HAP-1 (cell line): ENCODE results near the gene ADGRA1.

Experiments used
- DNase-seq, 2 experiments: peaks; one replicate each; pipeline ENCODE4 v3.0.0-alpha.2; 2016 to 2020; ENCODE audit warnings: low spot score in 2 of 2
- H3K27me3 ChIP-seq: fragments of 250-450 bp; sonication (Bioruptor Pico); 2 replicates; pipeline ENCODE4 v1.5.1; 2020; ENCODE audit warnings: low read depth, mild to moderate bottlenecking, moderate library complexity
- H3K36me3 ChIP-seq: fragments of 250-450 bp; sonication (Bioruptor Pico); replicated peaks from 2 replicates; pipeline ENCODE4 v1.5.1; 2020; ENCODE audit warnings: mild to moderate bottlenecking
- H3K4me1 ChIP-seq: fragments of 250-450 bp; sonication (Bioruptor Pico); 2 replicates; pipeline ENCODE4 v1.5.1; 2020; ENCODE audit warnings: mild to moderate bottlenecking
- H3K4me3 ChIP-seq: fragments of 250-450 bp; sonication (Bioruptor Pico); 2 replicates; pipeline ENCODE4 v1.5.1; 2020; ENCODE audit warnings: mild to moderate bottlenecking, moderate library complexity
- H3K9me3 ChIP-seq: fragments of 250-450 bp; sonication (Bioruptor Pico); 2 replicates; pipeline ENCODE4 v1.5.1; 2020; ENCODE audit warnings: mild to moderate bottlenecking, moderate library complexity
- in situ Hi-C: fragments of 300-500 bp; cut with MboI; formaldehyde crosslinking; loops from 3 replicates; pipeline ENCODE4 v1.14.3; 2020; ENCODE audit warnings: low sequenced_read_pairs, inconsistent platforms, mixed read lengths

Gene ADGRA1

GRCh38 chr10:133060466-133060865 lies 27.3 kb upstream of the ADGRA1 start:
- no peak for DNase-seq
- in situ Hi-C loops = no loop called here
- H3K4me1 ChIP-seq = no peaks in the 10 kb centered on the region
- no peaks in the 10 kb centered on the region for H3K36me3 ChIP-seq
- no peak overlapping the region for H3K4me3 ChIP-seq
- no peaks in the 10 kb centered on the region for H3K9me3 ChIP-seq
- no peaks in the 10 kb centered on the region for H3K27me3 ChIP-seq

DNA sequence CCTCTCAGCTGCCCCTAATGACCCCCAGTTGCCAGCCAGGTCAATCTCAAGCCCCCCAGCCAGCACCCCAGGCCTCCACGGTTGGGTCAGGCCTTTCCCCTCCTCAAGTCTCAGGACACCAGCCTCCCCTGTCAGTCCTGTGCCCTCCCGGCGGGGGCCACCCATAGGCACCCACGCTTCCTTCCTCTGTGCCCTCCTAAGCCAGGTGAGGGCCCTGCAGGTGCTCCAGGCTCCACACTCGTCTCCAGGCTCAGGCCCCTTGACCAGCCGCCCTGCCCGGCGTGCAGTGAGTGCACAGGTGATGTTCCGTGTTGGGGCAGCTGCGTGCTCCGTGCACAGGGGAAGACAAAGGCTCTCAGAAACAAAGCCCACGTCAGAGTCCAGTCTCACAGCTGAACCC lies 26.8 kb upstream of the ADGRA1 start:
- in situ Hi-C loops = no loop called here
- Histone ChIP-seq H3K9me3 (no peaks in the 10 kb centered on the region), H3K27me3 (no peaks in the 10 kb centered on the region), H3K4me3 (no peak overlapping the region), H3K36me3 (no peaks in the 10 kb centered on the region), H3K4me1 (no peaks in the 10 kb centered on the region)
- DNase-seq = no peak

DNA sequence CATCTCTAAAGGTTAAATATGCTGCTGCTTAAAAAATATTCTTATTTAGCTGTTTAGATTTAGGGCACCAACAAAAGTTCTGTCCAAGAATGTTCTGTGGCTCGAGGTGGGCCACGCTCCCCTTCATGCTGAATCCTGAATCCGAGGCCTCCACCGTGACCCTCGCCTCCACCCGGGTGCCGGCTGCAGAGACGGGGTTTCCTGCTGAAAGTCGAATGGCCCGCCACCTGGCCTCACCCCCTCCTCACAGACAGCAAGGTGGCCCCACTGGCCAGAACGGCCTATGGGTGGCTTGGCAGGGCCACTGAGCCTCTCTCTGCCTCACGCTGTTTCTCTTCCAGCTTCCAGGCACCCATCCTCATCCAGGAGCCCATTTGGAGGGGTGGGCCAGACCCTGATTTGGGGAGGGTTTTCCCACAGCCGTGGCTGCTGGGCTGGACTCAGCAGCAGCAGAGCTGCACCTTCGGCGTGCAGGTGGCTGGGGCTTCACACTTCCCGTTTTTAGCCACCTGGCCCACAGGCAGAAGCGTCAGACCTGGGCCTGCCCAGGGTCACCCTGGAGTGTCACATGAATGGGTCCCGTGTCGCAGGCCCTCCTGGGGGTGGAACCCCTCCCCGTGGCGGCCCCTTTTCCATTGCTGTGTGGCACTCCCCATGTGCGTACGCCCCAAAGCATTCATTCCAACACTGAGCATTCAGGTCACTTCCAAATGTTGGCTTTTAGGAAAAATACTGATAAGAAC lies 26.3 kb upstream of the ADGRA1 start:
- H3K27me3 ChIP-seq = no peaks in the 10 kb centered on the region
- H3K4me3 ChIP-seq = no peak overlapping the region
- no peaks in the 10 kb centered on the region for H3K36me3 ChIP-seq
- no peaks in the 10 kb centered on the region for H3K4me1 ChIP-seq
- in situ Hi-C loops = no loop called here
- DNase-seq = no peak
- no peaks in the 10 kb centered on the region for H3K9me3 ChIP-seq

DNA sequence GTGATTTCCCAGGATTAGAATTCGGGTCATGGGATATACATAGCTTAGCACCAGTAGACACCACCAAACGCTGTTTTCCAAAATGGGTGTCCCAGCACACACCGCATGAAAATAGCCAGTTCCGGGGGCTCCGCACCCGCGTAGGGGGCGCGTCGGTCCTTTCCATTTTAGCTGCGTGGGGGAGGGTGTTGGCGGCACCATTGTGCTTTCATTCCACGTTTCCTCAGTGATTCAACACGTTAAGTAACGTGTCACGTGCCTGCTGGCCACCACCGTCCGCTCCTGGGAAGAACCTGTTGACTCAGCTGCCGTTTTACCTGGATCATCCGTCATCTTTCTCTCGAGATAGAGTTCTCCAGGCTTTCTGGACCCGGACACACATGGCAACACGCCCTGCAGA lies 25.6 kb upstream of the ADGRA1 start:
- DNase-seq = no peak
- Histone ChIP-seq H3K9me3 (no peaks in the 10 kb centered on the region), H3K36me3 (no peaks in the 10 kb centered on the region), H3K4me1 (no peaks in the 10 kb centered on the region), H3K27me3 (no peaks in the 10 kb centered on the region), H3K4me3 (no peak overlapping the region)
- in situ Hi-C loops = no loop called here

DNA sequence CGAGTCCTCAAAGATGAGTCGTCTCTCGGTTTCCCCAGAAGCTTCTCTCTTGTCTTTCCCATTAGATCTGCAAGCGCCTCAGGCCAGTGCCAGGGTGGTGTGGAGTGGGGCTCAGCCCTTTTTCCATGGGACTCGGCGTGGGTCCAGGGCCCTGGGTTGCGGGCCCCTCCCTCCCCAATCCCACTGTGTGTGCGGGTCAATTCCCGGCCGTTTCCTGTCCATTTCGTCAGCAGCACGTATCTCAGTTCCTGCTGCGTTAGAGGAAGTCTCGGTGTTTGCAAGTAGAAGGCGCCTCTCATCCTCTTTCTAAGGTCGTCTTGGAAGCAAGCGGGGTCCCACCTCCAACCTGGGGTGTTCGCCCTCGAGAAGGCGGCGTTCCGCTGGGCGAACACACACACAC lies 25.1 kb upstream of the ADGRA1 start:
- in situ Hi-C loops = no loop called here

GRCh38 chr10:133067149-133068105 lies 20.3 kb upstream of the ADGRA1 start:
- DNase-seq = no peak
- peaks cover 7% of the 10 kb centered on the region; the same call in 1 of the 2 replicates for H3K27me3 ChIP-seq
- no peaks in the 10 kb centered on the region for H3K4me1 ChIP-seq
- in situ Hi-C loops = no loop called here
- no peak overlapping the region for H3K4me3 ChIP-seq
- H3K9me3 ChIP-seq = no peaks in the 10 kb centered on the region
- no peaks in the 10 kb centered on the region for H3K36me3 ChIP-seq

More for the DNA sequence above, 25.1 kb upstream of the ADGRA1 start:
- H3K36me3 ChIP-seq = no peaks in the 10 kb centered on the region
- H3K9me3 ChIP-seq = no peaks in the 10 kb centered on the region
- DNase-seq = no peak
- no peaks in the 10 kb centered on the region for H3K4me1 ChIP-seq
- no peaks in the 10 kb centered on the region for H3K27me3 ChIP-seq
- no peak overlapping the region for H3K4me3 ChIP-seq

- in situ Hi-C loops = no loop called here
- Histone ChIP-seq H3K4me3 (no peak overlapping the region), H3K9me3 (no peaks in the 10 kb centered on the region), H3K36me3 (no peaks in the 10 kb centered on the region), H3K27me3 (peaks cover 7% of the 10 kb centered on the region; the same call in 1 of the 2 replicates), H3K4me1 (no peaks in the 10 kb centered on the region)
- no peak for DNase-seq
Observed at GRCh38 chr10:133068111-133069032, 19.4 kb upstream of the ADGRA1 start.

- Histone ChIP-seq H3K27me3 (peaks cover 7% of the 10 kb centered on the region; the same call in 1 of the 2 replicates), H3K36me3 (no peaks in the 10 kb centered on the region), H3K9me3 (no peaks in the 10 kb centered on the region), H3K4me3 (no peak overlapping the region), H3K4me1 (no peaks in the 10 kb centered on the region)
- no peak for DNase-seq
- in situ Hi-C loops = no loop called here
Observed at GRCh38 chr10:133069033-133069525, 18.6 kb upstream of the ADGRA1 start.

GRCh38 chr10:133070405-133070804 lies 17.3 kb upstream of the ADGRA1 start:
- Histone ChIP-seq H3K36me3 (no peaks in the 10 kb centered on the region), H3K27me3 (peaks cover 7% of the 10 kb centered on the region; the same call in 1 of the 2 replicates), H3K4me3 (no peak overlapping the region), H3K4me1 (no peaks in the 10 kb centered on the region), H3K9me3 (no peaks in the 10 kb centered on the region)
- DNase-seq = no peak
- in situ Hi-C loops = no loop called here

DNA sequence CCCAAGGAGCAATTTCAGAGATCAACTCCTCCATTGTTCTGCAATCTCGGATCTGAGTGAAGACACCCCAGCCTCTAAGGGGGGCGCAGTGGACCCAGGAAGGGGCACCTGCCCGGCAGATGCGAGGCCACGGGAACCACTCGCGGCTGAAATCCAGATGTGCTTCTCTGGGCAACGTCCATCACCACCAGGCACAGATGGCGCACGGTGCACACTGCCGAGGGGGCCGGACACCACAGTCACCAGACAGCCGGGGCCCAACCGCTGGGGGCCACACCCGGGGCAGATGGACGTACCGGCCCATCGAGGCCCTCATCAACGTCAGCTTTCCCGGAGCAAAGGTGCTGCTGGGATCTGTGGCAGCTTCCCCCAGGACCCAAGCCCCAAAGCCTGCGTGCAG lies 16.9 kb upstream of the ADGRA1 start:
- H3K9me3 ChIP-seq = no peaks in the 10 kb centered on the region
- in situ Hi-C loops = no loop called here
- H3K4me1 ChIP-seq = no peaks in the 10 kb centered on the region
- no peak overlapping the region for H3K4me3 ChIP-seq
- DNase-seq = no peak
- H3K36me3 ChIP-seq = no peaks in the 10 kb centered on the region
- H3K27me3 ChIP-seq = peaks cover 7% of the 10 kb centered on the region; the same call in 1 of the 2 replicates

DNA sequence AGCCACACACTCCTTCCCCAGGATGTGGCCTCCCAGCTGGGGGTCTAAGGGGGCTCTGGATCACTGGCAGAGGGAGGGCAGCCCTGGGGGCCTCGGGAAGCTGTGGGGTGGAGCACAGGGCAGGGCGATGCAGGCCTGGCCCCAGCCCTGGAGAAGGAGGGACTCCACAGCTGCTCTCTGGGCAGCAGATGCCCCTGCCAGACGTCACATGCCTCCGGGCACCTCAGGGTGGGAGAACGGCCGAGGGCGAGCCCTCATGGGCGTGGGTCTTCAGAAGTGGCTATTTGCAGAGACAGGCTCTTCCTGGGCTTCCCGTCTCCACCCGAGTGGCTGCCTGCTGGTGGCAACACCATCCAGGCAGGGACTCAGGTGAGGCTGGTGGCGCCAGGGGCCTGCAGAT lies 16.0 kb upstream of the ADGRA1 start:
- Histone ChIP-seq H3K4me1 (no peaks in the 10 kb centered on the region), H3K27me3 (peaks cover 7% of the 10 kb centered on the region; the same call in 1 of the 2 replicates), H3K36me3 (no peaks in the 10 kb centered on the region), H3K4me3 (no peak overlapping the region), H3K9me3 (no peaks in the 10 kb centered on the region)
- in situ Hi-C loops = no loop called here
- DNase-seq = no peak

DNA sequence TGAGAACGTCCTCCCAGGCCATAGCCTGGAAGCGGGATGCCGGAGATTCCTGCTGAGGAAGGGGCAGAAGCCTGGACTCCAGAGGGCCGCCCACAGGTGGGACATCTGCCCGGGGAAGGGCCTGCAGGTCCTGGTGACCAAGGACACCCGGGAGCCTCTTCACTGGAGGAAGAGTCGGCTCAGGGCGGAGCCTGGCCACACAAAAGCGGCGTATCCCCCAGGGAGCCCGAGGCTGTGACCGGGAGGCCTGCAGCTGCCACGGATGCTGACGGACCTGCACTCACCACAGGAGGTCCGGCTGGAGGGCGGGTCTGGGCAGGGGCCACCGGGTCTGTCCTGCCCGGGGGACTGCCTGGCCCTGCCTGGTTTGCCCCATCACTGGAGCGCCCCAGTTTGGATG lies 15.5 kb upstream of the ADGRA1 start:
- in situ Hi-C loops = no loop called here
- H3K27me3 ChIP-seq = peaks cover 7% of the 10 kb centered on the region; the same call in 1 of the 2 replicates
- no peaks in the 10 kb centered on the region for H3K36me3 ChIP-seq
- DNase-seq = peak in 1 of 2 experiments; percentile 44
- H3K4me1 ChIP-seq = no peaks in the 10 kb centered on the region
- H3K4me3 ChIP-seq = no peak overlapping the region
- no peaks in the 10 kb centered on the region for H3K9me3 ChIP-seq

DNA sequence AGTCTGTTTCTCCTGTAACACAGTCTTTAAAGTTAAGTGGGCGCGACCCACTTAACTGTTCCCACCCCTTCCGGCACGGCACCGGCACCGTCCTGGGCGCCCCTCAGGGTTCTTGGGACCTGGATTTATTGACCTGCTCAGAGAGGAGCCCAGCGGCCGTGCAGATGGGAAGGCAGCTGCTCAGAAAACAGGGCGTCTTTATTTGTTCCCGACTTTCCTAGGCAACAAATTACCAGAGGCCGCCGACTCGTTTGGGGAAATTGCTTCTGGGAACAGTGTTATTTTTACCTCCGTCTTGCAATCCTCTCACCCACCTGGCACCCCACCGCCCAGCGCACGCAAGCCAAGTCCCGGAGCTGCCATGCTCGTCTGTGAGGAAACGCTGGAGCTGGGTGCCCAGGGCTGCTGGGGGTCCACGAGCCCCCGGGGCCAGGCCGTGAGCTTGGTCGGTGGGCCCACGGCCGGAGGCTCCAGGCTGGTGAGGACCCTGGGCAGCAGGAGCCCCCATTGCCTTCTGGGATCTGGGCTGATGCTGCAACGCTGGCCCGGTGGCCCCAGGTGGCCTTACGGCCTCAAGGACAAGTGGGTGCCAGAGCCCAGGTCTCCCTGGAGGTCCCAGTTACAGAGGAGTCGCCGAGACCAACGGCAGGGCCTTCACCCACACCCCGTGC lies 14.9 kb upstream of the ADGRA1 start:
- Histone ChIP-seq H3K36me3 (no peaks in the 10 kb centered on the region), H3K4me3 (no peak overlapping the region), H3K27me3 (peaks cover 7% of the 10 kb centered on the region; the same call in 1 of the 2 replicates), H3K4me1 (no peaks in the 10 kb centered on the region), H3K9me3 (no peaks in the 10 kb centered on the region)
- in situ Hi-C loops = no loop called here
- no peak for DNase-seq
